HG03025 (cell line): Measurements from ENCODE around the gene MARS1.
"Not testable (repeated sequence)": the region's sequence is repeated elsewhere in the genome, so short reads cannot be mapped to it uniquely, and the experiment has no call there.

Experiments
- ATAC-seq: cut with Tn5 transposase; IDR thresholded peaks from one replicate; pipeline ENCODE4 v1.9.1; 2021; ENCODE audit warnings: mild to moderate bottlenecking, moderate library complexity; ENCODE audit not compliant: unreplicated experiment, low FRiP score

Gene MARS1

GRCh38 chr12:57487597-57488401, at the start of gene MARS1:
MARS1 (plus strand) TSS chr12:57488068; CDS start chr12:57488091, 23 bp downstream.
- peak; percentile 95 for ATAC-seq

- no peak for ATAC-seq
These were observed 49.5 kb upstream of the MARS1 start for GRCh38 chr12:57438400-57438799.

- no peak for ATAC-seq
These were observed 48.1 kb upstream of the MARS1 start for GRCh38 chr12:57439762-57440266.

GRCh38 chr12:57441393-57441792, 46.5 kb upstream of the MARS1 start:
- not testable (repeated sequence) for ATAC-seq

- ATAC-seq = no peak
These were observed 45.9 kb upstream of the MARS1 start for GRCh38 chr12:57441846-57442427.

- not testable (repeated sequence) for ATAC-seq
These were observed 43.5 kb upstream of the MARS1 start for GRCh38 chr12:57444337-57444736.

GRCh38 chr12:57444744-57445143, 43.1 kb upstream of the MARS1 start:
- ATAC-seq = no peak

GRCh38 chr12:57446292-57446960, 41.4 kb upstream of the MARS1 start:
- no peak for ATAC-seq

- ATAC-seq = no peak
These were observed 39.2 kb upstream of the MARS1 start for GRCh38 chr12:57448669-57449068.

GRCh38 chr12:57449375-57449774, 38.5 kb upstream of the MARS1 start:
- ATAC-seq = no peak

- no peak for ATAC-seq
These were observed 37.8 kb upstream of the MARS1 start for GRCh38 chr12:57450057-57450456.

GRCh38 chr12:57451233-57451778, 36.6 kb upstream of the MARS1 start:
- ATAC-seq = no peak

- ATAC-seq = no peak
These were observed 35.5 kb upstream of the MARS1 start for GRCh38 chr12:57452181-57452936.

- no peak for ATAC-seq
These were observed 34.8 kb upstream of the MARS1 start for GRCh38 chr12:57452937-57453509.

GRCh38 chr12:57454213-57454565, 33.7 kb upstream of the MARS1 start:
- ATAC-seq = no peak

- ATAC-seq = no peak
These were observed 33.1 kb upstream of the MARS1 start, which contains the start of gene INHBE for GRCh38 chr12:57454566-57455373. INHBE (plus strand) TSS chr12:57455307; CDS start chr12:57455537, 230 bp downstream.

GRCh38 chr12:57455374-57456144, 32.3 kb upstream of the MARS1 start:
- ATAC-seq = no peak

GRCh38 chr12:57456145-57456700, 31.6 kb upstream of the MARS1 start:
- ATAC-seq = no peak
